Skeletal muscle satellite cell (primary cell): ENCODE results near the gene RASL11B.

Source experiments
- H3K27me3 ChIP-seq: 2 replicates; pipeline ENCODE4 v1.7.0; 2013; ENCODE audit warnings: low read length; ENCODE audit not compliant: control insufficient read depth, insufficient read depth
- H3K36me3 ChIP-seq: 2 replicates; pipeline ENCODE4 v1.7.0; 2013; ENCODE audit warnings: mild to moderate bottlenecking, control low read depth, low read length; ENCODE audit not compliant: insufficient read depth
- H3K4me1 ChIP-seq: 2 replicates; pipeline ENCODE4 v1.7.0; 2013; ENCODE audit warnings: low read length; ENCODE audit not compliant: control insufficient read depth, insufficient read depth
- H3K4me2 ChIP-seq: 2 replicates; pipeline ENCODE4 v1.7.0; 2013; ENCODE audit warnings: mild to moderate bottlenecking, low read length
- H3K4me3 ChIP-seq: 2 replicates; pipeline ENCODE4 v1.7.0; 2013; ENCODE audit warnings: low read length
- H3K9ac ChIP-seq: 2 replicates; pipeline ENCODE4 v1.7.0; 2013; ENCODE audit warnings: mild to moderate bottlenecking, low read depth, low read length, moderate library complexity
- H3K9me3 ChIP-seq: replicated peaks from 2 replicates; pipeline ENCODE4 v1.7.0; 2013; ENCODE audit warnings: mild to moderate bottlenecking, control low read depth, low read length

RASL11B gene

GRCh38 chr4:52877694-52878093 lies 15.6 kb downstream of the RASL11B start:
- Histone ChIP-seq H3K9me3 (no peaks in the 10 kb centered on the region), H3K4me2 (no peak overlapping the region), H3K9ac (no peak overlapping the region), H3K4me3 (no peak overlapping the region), H3K4me1 (no peaks in the 10 kb centered on the region), H3K36me3 (no peaks in the 10 kb centered on the region), H3K27me3 (no peaks in the 10 kb centered on the region)

DNA sequence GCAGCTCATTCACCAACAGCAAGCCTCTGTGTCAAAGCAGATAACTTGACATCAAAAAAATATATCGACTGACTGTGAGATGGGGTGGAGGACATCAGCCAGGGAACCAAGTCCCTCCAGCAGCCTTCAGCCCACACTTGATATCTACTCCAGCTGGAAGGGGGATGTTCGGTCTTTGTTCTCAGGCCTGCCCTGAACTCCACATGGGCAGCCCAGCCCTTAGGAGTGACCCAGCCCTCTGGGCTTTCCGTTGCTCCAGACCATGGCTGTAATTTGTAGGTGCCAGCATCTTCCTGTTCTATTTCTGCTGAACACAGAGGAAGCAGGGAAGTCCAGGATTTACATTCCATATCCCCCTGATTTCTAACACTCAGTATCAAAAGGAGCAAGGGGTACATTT lies 17.4 kb downstream of the RASL11B start:
- Histone ChIP-seq H3K4me3 (no peak overlapping the region), H3K9me3 (no peaks in the 10 kb centered on the region), H3K36me3 (no peaks in the 10 kb centered on the region), H3K9ac (no peak overlapping the region), H3K4me1 (no peaks in the 10 kb centered on the region), H3K4me2 (no peak overlapping the region), H3K27me3 (no peaks in the 10 kb centered on the region)

GRCh38 chr4:52880994-52881393 lies 18.9 kb downstream of the RASL11B start:
- no peaks in the 10 kb centered on the region for H3K27me3 ChIP-seq
- no peak overlapping the region for H3K4me2 ChIP-seq
- H3K36me3 ChIP-seq = no peaks in the 10 kb centered on the region
- H3K4me3 ChIP-seq = no peak overlapping the region
- no peaks in the 10 kb centered on the region for H3K4me1 ChIP-seq
- no peaks in the 10 kb centered on the region for H3K9me3 ChIP-seq
- no peak overlapping the region for H3K9ac ChIP-seq

- Histone ChIP-seq H3K27me3 (no peaks in the 10 kb centered on the region), H3K4me1 (no peaks in the 10 kb centered on the region), H3K4me2 (no peak overlapping the region), H3K9me3 (no peaks in the 10 kb centered on the region), H3K9ac (no peak overlapping the region), H3K36me3 (no peaks in the 10 kb centered on the region), H3K4me3 (no peak overlapping the region)
Measured at GRCh38 chr4:52883183-52883621, 21.1 kb downstream of the RASL11B start.

- Histone ChIP-seq H3K36me3 (no peaks in the 10 kb centered on the region), H3K9ac (no peak overlapping the region), H3K4me3 (no peak overlapping the region), H3K9me3 (no peaks in the 10 kb centered on the region), H3K4me1 (no peaks in the 10 kb centered on the region), H3K4me2 (no peak overlapping the region), H3K27me3 (no peaks in the 10 kb centered on the region)
Measured at GRCh38 chr4:52883707-52884669, 21.9 kb downstream of the RASL11B start.

DNA sequence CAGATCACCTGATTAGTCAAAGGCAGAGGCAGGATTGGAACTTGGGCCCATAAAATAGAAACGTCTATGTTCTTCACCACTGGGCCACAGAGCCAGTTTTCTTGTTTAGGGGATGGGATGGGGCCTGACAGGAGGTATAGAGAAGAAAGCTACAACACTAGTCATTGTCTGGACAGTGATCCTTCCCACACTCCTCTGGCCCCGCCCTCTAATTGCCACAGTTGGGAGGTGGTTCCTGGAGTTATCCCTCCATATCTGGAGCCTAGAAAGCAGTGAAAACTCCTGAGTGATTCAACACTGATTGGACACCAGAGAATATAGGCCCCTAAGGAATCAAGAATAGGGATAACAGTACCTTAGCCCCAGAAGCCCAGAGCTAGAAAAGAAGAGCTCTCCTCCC lies 22.9 kb downstream of the RASL11B start:
- H3K9me3 ChIP-seq = no peaks in the 10 kb centered on the region
- no peak overlapping the region for H3K4me3 ChIP-seq
- no peak overlapping the region for H3K4me2 ChIP-seq
- H3K36me3 ChIP-seq = no peaks in the 10 kb centered on the region
- no peaks in the 10 kb centered on the region for H3K4me1 ChIP-seq
- no peak overlapping the region for H3K9ac ChIP-seq
- H3K27me3 ChIP-seq = no peaks in the 10 kb centered on the region

DNA sequence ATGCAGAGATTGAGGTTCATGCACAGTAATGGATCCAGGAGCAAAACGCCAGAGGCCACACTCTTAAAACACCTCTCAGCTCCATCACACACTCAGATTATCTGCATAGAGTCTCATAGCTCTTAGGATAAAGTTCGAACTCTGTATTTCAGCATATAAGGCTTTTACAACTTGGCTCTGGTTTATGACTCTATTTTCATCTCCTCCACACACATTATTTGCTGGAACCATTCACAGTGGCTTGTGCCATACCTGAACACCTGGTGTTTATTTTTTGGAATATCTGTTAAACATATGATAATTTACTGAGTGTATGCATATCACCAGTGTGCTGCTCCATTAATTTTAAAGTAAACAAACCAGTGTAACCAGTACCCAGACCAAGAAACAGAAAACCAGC lies 27.2 kb downstream of the RASL11B start:
- H3K4me3 ChIP-seq = no peak overlapping the region
- no peak overlapping the region for H3K4me2 ChIP-seq
- H3K36me3 ChIP-seq = no peaks in the 10 kb centered on the region
- H3K27me3 ChIP-seq = no peaks in the 10 kb centered on the region
- no peaks in the 10 kb centered on the region for H3K4me1 ChIP-seq
- H3K9me3 ChIP-seq = no peaks in the 10 kb centered on the region
- no peak overlapping the region for H3K9ac ChIP-seq

DNA sequence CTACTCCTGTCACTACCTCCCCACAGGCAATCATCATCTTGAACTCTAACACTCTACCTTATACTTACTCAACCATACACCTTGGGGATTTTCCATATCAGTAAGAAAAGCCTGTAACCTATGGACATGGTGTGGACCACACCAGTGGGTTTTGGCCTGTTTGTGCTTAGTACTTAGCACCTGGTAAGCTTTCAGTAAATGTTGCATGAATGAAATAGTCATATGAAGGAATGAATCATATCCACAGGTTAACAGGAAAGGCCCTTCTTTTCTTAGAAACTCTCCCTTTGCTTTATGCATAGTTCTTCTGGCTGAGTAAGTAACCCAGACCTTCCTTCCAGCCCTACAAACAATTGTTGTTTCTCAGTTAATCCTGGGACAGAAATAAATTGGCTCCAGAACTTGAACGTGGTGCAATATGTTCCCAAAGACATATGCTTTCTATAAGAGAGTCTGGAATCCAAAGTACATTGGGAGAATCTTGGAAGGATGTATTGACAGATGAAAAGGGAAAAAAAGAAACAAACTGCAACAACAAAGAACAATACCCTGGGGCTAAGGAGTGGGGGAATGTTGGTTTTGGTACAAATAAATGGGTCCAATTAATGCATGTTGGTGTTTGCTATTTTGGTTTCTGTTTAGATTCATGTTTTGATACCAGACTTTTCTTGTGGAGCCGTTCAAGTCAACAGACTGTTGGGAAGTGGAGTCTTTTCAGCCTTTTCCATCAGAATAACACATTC lies 27.8 kb downstream of the RASL11B start:
- no peak overlapping the region for H3K9ac ChIP-seq
- H3K36me3 ChIP-seq = no peaks in the 10 kb centered on the region
- H3K27me3 ChIP-seq = no peaks in the 10 kb centered on the region
- H3K4me2 ChIP-seq = no peak overlapping the region
- no peak overlapping the region for H3K4me3 ChIP-seq
- no peaks in the 10 kb centered on the region for H3K4me1 ChIP-seq
- no peaks in the 10 kb centered on the region for H3K9me3 ChIP-seq

DNA sequence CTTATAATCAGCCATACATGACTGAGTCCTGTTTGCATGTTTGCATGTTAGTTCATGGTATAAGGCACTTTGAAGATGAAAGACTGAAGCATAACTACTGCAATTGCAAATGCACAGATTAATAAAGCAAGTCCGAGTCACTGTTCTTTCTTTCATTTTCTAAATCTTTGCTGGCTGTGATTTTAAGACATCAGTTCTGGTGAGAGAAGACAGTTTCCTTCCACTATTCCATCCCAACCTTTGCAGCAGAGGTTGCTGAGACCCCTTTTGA lies 28.3 kb downstream of the RASL11B start:
- Histone ChIP-seq H3K4me2 (no peak overlapping the region), H3K9ac (no peak overlapping the region), H3K9me3 (no peaks in the 10 kb centered on the region), H3K27me3 (no peaks in the 10 kb centered on the region), H3K4me3 (no peak overlapping the region), H3K36me3 (no peaks in the 10 kb centered on the region), H3K4me1 (no peaks in the 10 kb centered on the region)

DNA sequence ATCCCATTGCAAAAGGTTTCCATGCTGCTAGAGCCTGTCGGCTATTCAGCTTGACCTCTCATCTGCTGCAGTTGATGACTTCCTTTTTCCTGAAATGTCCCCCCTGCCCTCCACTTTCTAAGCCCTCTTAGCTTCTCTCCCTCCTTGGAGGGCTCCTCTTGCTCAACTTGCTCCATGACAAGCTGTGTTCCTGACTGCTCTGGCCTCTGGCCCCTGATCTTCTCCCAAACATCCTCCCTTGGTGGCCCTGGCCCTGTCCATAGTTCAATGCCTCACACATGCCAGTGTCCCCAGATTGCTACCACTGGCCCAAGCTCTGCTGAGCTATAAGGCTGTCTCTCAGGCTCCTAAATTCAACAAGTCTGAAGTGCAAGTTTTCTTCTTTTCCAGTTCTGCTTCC lies 29.6 kb downstream of the RASL11B start:
- H3K4me3 ChIP-seq = no peak overlapping the region
- no peaks in the 10 kb centered on the region for H3K4me1 ChIP-seq
- H3K9ac ChIP-seq = no peak overlapping the region
- H3K27me3 ChIP-seq = no peaks in the 10 kb centered on the region
- no peaks in the 10 kb centered on the region for H3K36me3 ChIP-seq
- H3K9me3 ChIP-seq = no peaks in the 10 kb centered on the region
- no peak overlapping the region for H3K4me2 ChIP-seq

- Histone ChIP-seq H3K9me3 (no peaks in the 10 kb centered on the region), H3K27me3 (no peaks in the 10 kb centered on the region), H3K4me1 (no peaks in the 10 kb centered on the region), H3K4me2 (no peak overlapping the region), H3K9ac (no peak overlapping the region), H3K4me3 (no peak overlapping the region), H3K36me3 (no peaks in the 10 kb centered on the region)
Measured at GRCh38 chr4:52892880-52893279, 30.8 kb downstream of the RASL11B start.

- Histone ChIP-seq H3K9me3 (no peaks in the 10 kb centered on the region), H3K9ac (no peak overlapping the region), H3K36me3 (no peaks in the 10 kb centered on the region), H3K4me3 (no peak overlapping the region), H3K27me3 (no peaks in the 10 kb centered on the region), H3K4me2 (no peak overlapping the region), H3K4me1 (no peaks in the 10 kb centered on the region)
Measured at GRCh38 chr4:52894443-52894842, 32.3 kb downstream of the RASL11B start.
